Progenitor cell of endocrine pancreas (in vitro differentiated cells): ENCODE data around the gene SKA1. TPM values are rescaled to one million over a fixed set of nuclear protein-coding genes. Genes with fewer than 3 reads are reported as not detected.

Experiments
- DNase-seq: peaks from one replicate; pipeline ENCODE4 v3.0.0; 2021; ENCODE audit warnings: low spot score; ENCODE audit not compliant: unreplicated experiment
- H3K27ac Mint-ChIP-seq: 2 replicates; pipeline ENCODE4 v1.8.0; 2021; ENCODE audit warnings: mild to moderate bottlenecking, moderate library complexity, mixed read lengths
- H3K27me3 Mint-ChIP-seq: 2 replicates; pipeline ENCODE4 v1.8.0; 2021; ENCODE audit warnings: mixed read lengths
- H3K36me3 Mint-ChIP-seq: 2 replicates; pipeline ENCODE4 v1.8.0; 2022; ENCODE audit warnings: mixed read lengths; ENCODE audit not compliant: insufficient read depth
- H3K4me1 Mint-ChIP-seq: 2 replicates; pipeline ENCODE4 v1.8.0; 2021; ENCODE audit warnings: low read depth, mixed read lengths
- H3K4me3 Mint-ChIP-seq: 2 replicates; pipeline ENCODE4 v1.8.0; 2021; ENCODE audit warnings: low read depth, mild to moderate bottlenecking, moderate library complexity, mixed read lengths
- H3K9me3 Mint-ChIP-seq: 2 replicates; pipeline ENCODE4 v1.8.0; 2021; ENCODE audit warnings: low read depth, mixed read lengths
- CTCF ChIP-seq: fragments of 200-600 bp; sonication (generic); IDR thresholded peaks from one replicate; pipeline ENCODE4 v1.5.0; 2021; ENCODE audit warnings: antibody characterized with exemption, mild to moderate bottlenecking; ENCODE audit not compliant: unreplicated experiment
- total RNA-seq: library from RNA; stranded (reverse); gene quantifications from 2 replicates; pipeline ENCODE4 v1.2.1, GENCODE V29; 2021

Gene SKA1
- total RNA-seq, 1 donor from 2014 or later: 16.0 TPM

GRCh38 chr18:50441501-50441900 is 66.7 kb downstream of the SKA1 start:
- H3K9me3 Mint-ChIP-seq: peaks cover 7% of the 10 kb centered on the region
- no peak overlapping the region for H3K4me3 Mint-ChIP-seq
- H3K27me3 Mint-ChIP-seq: no peaks in the 10 kb centered on the region
- DNase-seq: no peak
- H3K27ac Mint-ChIP-seq: no peak overlapping the region
- peaks cover 17% of the 10 kb centered on the region for H3K4me1 Mint-ChIP-seq
- peaks cover 5% of the 10 kb centered on the region for H3K36me3 Mint-ChIP-seq
- TF ChIP-seq CTCF: no peak

Other genes starting within 250 kb of the SKA1 start
- gene MYO5B, start 179.9 kb upstream of the SKA1 start, total RNA-seq: 39.1 and 44.1 TPM in 2 replicates
- gene CFAP53, start 108.6 kb upstream of the SKA1 start, total RNA-seq: 1.5 and 1.7 TPM in 2 replicates
- 89.6 and 96.0 TPM in 2 replicates for gene MBD1, start 93.5 kb upstream of the SKA1 start, total RNA-seq
- 109 and 118 TPM in 2 replicates for gene CXXC1, start 87.4 kb upstream of the SKA1 start, total RNA-seq
- 14.8 and 16.3 TPM in 2 replicates for gene MAPK4, start 185.0 kb downstream of the SKA1 start, total RNA-seq